IPS-15b (cell line): Measurements from ENCODE around the gene DNMT3A.

Experiments used
- H3K27me3 ChIP-seq: one replicate; pipeline ENCODE4 v1.6.1; 2013; ENCODE audit warnings: low read length; ENCODE audit not compliant: control insufficient read depth, insufficient read depth
- H3K36me3 ChIP-seq: one replicate; pipeline ENCODE4 v1.6.1; 2013; ENCODE audit warnings: low read length; ENCODE audit not compliant: control insufficient read depth, insufficient read depth
- H3K4me1 ChIP-seq: one replicate; pipeline ENCODE4 v1.6.1; 2013; ENCODE audit warnings: mild to moderate bottlenecking, low read length; ENCODE audit not compliant: control insufficient read depth, insufficient read depth
- H3K4me3 ChIP-seq: one replicate; pipeline ENCODE4 v1.5.1; 2013; ENCODE audit warnings: low read depth, low read length
- H3K9ac ChIP-seq: one replicate; pipeline ENCODE4 v1.6.1; 2013; ENCODE audit warnings: low read depth, mild to moderate bottlenecking, low read length
- H3K9me3 ChIP-seq: one replicate; pipeline ENCODE4 v1.6.1; 2013; ENCODE audit warnings: mild to moderate bottlenecking, low read length; ENCODE audit not compliant: control insufficient read depth, insufficient read depth

Gene DNMT3A

GRCh38 chr2:25269233-25269632 lies 72.5 kb downstream of the DNMT3A start:
- Histone ChIP-seq H3K36me3 (no peaks in the 10 kb centered on the region), H3K9ac (no peak overlapping the region), H3K27me3 (no peaks in the 10 kb centered on the region), H3K9me3 (no peaks in the 10 kb centered on the region), H3K4me1 (peaks cover 9% of the 10 kb centered on the region), H3K4me3 (no peak overlapping the region)

DNA sequence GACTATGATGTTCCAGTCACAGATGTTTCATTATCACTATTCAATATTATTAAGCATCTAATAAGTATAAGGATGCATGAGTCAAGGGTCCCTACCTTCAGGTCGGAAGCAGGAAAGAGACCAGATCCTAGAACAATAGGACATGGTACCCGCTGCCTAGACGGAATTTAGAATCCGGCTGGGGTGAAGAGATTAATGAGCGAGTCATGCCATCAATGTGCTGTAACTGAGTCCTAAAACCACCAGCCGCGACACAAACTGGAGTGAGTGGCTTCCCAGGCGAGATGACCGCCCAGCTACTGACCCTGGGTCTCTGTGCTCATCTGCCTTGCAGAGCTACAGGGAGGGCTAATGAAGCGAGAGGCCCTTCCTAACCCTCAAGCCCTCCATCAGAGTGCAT lies 73.6 kb downstream of the DNMT3A start:
- Histone ChIP-seq H3K4me3 (no peak overlapping the region), H3K36me3 (no peaks in the 10 kb centered on the region), H3K9me3 (no peaks in the 10 kb centered on the region), H3K9ac (no peak overlapping the region), H3K4me1 (peaks cover 9% of the 10 kb centered on the region), H3K27me3 (no peaks in the 10 kb centered on the region)

DNA sequence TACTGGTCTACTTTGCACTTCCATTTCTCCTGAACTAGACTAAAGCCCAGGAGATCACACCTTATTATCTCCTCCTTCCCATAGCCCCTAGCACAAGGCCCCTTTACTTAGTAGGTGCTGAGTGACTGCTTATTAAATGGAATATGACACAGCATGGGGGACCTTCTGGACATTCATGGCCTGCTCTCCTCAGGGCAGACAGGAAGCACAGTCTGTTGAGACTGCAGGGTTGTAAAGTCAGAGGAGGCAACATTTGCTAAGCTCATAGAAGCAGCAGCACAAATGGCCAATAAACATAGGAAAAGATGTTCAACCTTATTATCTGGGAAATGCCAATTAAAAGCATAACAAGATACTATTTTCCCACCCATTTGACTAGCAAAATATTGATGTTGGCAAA lies 75.3 kb downstream of the DNMT3A start:
- Histone ChIP-seq H3K36me3 (no peaks in the 10 kb centered on the region), H3K4me3 (no peak overlapping the region), H3K4me1 (peaks cover 9% of the 10 kb centered on the region), H3K9me3 (no peaks in the 10 kb centered on the region), H3K9ac (no peak overlapping the region), H3K27me3 (no peaks in the 10 kb centered on the region)

GRCh38 chr2:25265802-25266201 lies 75.9 kb downstream of the DNMT3A start:
- Histone ChIP-seq H3K36me3 (no peaks in the 10 kb centered on the region), H3K4me1 (peaks cover 9% of the 10 kb centered on the region), H3K9ac (no peak overlapping the region), H3K27me3 (no peaks in the 10 kb centered on the region), H3K4me3 (no peak overlapping the region), H3K9me3 (no peaks in the 10 kb centered on the region)

DNA sequence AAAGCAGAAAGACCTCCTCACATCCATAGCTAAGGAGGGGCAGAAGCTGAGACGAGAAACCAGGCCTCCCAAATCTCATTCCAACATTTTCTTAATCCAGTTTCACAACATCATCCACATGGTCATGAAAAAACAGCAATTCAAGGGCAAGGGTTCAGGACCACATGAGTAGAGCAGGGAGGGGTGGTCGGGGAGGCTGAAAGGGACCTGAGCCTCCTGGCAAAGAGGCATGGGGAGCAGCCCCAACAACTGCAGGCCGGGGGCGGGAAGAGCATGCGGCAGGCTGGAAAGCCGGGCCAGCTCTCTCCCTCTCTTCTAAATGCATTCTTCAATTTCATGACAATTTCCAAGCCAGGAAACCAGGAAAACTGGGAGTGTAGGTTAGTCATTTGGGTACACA lies 76.7 kb downstream of the DNMT3A start:
- Histone ChIP-seq H3K9ac (no peak overlapping the region), H3K4me3 (no peak overlapping the region), H3K36me3 (no peaks in the 10 kb centered on the region), H3K4me1 (peaks cover 11% of the 10 kb centered on the region), H3K27me3 (no peaks in the 10 kb centered on the region), H3K9me3 (no peaks in the 10 kb centered on the region)

DNA sequence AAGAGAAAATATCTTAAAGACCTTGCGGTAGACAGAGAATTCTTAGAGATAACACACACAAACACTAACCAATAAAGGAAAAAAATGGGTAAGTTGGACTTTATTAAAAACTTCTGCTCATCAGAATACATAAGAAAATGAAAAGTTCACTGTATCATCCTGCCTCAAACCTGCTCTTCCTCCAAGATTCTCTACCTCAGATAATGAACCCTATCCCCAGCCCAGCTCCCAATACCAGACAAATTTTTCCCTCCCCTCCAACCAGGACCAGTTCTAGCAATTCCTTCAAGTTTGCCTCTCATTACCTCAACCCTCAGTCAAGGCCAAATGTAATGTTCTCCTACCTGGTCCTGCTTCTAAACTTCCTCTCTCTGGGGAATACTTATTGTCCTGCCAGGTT lies 79.4 kb downstream of the DNMT3A start:
- H3K9me3 ChIP-seq, result no peaks in the 10 kb centered on the region
- H3K27me3 ChIP-seq, result no peaks in the 10 kb centered on the region
- no peak overlapping the region for H3K4me3 ChIP-seq
- no peaks in the 10 kb centered on the region for H3K36me3 ChIP-seq
- H3K9ac ChIP-seq, result no peak overlapping the region
- H3K4me1 ChIP-seq, result peaks cover 29% of the 10 kb centered on the region

DNA sequence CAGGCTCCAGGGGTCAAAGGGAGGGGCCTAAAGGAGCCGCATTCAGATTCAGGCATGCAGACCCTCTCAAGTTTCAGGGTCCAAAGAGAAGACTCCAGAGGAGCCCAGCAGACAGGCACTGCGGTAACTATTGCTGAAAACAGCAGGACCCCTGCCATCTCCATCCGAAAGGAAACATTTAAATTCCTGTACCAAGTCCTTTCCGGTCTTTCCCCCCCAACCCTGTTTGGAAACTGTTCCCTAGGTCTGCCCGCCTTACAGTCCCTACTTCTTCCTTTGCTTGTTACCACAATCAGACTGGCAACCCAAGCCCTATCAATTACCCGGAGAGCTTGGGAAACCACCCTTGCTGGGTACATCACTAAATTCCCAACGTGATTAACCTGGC lies 82.0 kb downstream of the DNMT3A start:
- Histone ChIP-seq H3K27me3 (no peaks in the 10 kb centered on the region), H3K9me3 (no peaks in the 10 kb centered on the region), H3K36me3 (no peaks in the 10 kb centered on the region), H3K9ac (peak overlapping the region; percentile 48), H3K4me1 (peaks cover 37% of the 10 kb centered on the region), H3K4me3 (peak overlapping the region; percentile 24)

DNA sequence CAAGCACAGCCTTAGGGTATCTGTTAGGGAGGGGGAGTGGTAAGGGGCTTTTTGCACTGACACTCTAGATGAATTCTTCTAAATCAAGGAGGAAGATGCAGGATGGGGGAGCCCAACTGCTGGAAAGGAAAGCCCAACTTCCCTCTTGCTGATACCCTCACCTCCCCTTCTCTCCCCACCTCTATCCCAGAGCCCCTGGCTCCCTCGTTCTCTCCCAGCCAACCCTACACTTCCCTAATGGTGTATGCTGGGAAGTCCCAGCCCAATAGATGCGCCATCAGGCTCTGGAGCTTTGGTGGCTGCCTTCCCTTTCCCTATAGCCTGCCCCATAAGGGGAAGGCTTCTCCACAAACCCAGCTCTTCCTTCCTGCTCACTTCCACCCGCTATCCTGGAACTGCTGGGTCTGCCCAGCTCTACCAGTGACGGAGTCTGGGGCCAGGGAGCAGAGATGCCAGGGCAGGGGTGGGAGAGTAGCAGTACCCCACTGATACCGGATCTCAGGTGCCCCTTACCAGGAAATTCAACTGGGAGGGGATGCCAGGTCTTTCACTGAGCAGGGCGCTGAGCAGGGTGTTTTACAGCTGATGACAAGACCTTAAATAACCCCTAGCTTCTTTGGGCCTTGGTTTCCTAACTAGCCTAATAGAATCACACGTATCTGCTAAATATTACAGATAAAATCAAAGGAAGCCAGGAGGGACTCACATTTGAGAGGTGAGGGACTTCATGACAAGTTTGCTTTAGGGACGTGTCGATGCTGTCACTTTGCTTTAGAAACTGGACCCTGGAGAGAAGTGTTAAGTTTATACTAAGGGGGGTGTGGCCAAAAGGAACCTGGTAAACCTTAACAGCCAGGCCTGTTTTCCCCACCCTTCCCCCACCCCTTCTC lies 82.6 kb downstream of the DNMT3A start:
- no peaks in the 10 kb centered on the region for H3K9me3 ChIP-seq
- H3K4me3 ChIP-seq, result peak overlapping the region; percentile 36
- peaks cover 2% of the 10 kb centered on the region for H3K36me3 ChIP-seq
- no peaks in the 10 kb centered on the region for H3K27me3 ChIP-seq
- H3K9ac ChIP-seq, result no peak overlapping the region
- H3K4me1 ChIP-seq, result peaks cover 37% of the 10 kb centered on the region

DNA sequence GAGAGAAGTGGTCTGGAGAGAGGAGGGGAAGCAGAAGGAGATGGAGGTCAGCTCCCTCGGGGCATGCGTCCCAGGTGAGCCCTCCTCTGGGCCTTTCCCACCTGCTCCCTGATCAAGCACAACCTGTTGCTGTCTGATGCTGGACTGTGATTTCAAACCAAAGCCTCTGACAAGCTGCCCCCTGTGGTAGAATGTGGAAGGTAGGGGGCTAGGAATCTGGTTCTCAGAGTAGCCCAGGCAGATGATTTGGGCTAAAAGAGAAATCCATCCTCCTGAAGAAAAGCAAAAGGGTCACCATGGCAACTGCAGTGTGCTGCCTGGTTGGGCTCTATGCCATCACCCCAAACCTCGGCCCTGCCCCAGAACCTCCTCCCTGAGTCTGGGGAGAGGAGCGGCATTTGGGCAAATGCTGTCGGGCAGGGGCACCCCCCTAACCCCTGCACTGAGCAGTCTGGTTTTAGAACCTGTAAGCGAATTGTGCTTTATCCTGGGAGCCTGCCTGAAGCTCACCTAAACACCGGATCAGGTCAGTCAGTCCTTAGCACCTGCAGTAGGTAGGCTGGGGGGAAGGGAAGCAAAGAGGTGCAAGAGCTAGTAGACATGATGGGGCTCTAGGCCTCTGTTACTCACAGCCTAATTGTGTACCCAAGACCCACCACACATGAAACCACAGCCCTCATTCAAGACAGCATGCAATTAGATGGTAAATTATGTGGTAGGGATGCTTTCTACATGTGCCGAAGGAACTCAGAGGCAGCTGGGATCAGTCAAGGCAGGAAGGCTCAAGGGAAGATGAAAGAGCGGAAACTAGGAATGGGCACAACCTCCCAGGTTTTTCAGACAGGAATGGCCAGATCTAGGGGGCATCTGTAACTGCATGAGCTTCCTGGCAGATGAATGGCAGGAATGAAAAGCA lies 83.5 kb downstream of the DNMT3A start:
- Histone ChIP-seq H3K9ac (no peak overlapping the region), H3K4me3 (no peak overlapping the region), H3K36me3 (peaks cover 2% of the 10 kb centered on the region), H3K9me3 (no peaks in the 10 kb centered on the region), H3K27me3 (no peaks in the 10 kb centered on the region), H3K4me1 (peaks cover 41% of the 10 kb centered on the region)

DNA sequence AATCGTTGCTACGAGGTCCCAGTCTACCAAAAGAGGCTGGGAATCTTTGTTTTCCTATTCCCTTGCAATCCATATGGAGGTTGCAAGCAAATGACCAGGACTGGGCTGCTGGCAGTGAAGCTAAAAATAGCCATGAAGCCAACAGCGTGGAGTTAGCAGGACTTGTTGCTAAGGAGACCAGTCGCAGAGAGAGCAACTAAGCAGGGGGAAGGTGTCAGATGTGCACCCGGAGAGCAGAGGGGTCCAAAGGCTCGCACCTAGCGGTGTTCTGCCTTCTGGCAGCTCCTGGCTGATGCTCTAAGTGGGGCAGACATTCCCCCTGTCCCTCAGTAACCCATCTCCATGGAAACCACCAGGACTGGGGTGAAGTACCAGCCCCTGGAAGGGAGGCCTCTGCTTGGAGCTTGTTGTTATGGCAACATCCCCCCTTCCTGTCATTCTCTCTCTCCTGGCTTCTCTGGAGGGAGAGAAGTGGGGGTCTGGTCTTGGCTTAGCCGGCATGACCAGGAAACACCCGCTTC lies 84.6 kb downstream of the DNMT3A start:
- Histone ChIP-seq H3K9me3 (no peaks in the 10 kb centered on the region), H3K9ac (no peak overlapping the region), H3K4me1 (peaks cover 42% of the 10 kb centered on the region), H3K27me3 (no peaks in the 10 kb centered on the region), H3K36me3 (peaks cover 2% of the 10 kb centered on the region), H3K4me3 (no peak overlapping the region)

DNA sequence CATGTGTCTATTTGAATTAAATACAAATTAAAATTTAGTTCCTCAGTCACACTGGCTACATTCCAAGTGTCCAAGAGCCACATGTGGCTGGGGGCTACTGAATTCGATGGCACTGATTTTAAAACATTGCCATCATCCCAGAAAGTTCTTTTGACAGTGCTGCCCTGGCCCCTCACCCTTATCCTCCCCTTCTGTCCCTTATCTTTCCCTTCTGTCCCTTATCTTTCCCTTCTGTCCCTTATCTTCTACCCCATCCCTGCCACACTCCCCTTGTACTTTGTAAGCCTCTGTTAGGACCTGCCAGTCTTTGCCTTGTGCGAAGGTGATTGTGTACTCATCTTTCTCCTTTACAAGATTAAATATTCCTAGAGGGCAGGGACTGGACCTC lies 85.2 kb downstream of the DNMT3A start:
- peaks cover 42% of the 10 kb centered on the region for H3K4me1 ChIP-seq
- H3K9me3 ChIP-seq, result no peaks in the 10 kb centered on the region
- no peak overlapping the region for H3K9ac ChIP-seq
- no peak overlapping the region for H3K4me3 ChIP-seq
- peaks cover 4% of the 10 kb centered on the region for H3K36me3 ChIP-seq
- no peaks in the 10 kb centered on the region for H3K27me3 ChIP-seq
